Activated CD8-positive, alpha-beta T cell treated with anti-CD3 and anti-CD28 coated beads for 36 hours (primary cell): ENCODE results near the gene WDTC1. TPM values are rescaled to one million over a fixed set of nuclear protein-coding genes. Genes with fewer than 3 reads are reported as not detected.

ENCODE experiments used
- ATAC-seq: fragments of 200-7000 bp; cut with Tn5 transposase; one replicate; pipeline ENCODE4 v1.10.0; 2021; ENCODE audit warnings: mild to moderate bottlenecking, moderate library complexity
- CTCF ChIA-PET: fragments of 350-600 bp; sonication (Branson Sonifier 250); formaldehyde crosslinking; loops from one replicate; lab custom pipeline; 2021; ENCODE audit warnings: antibody characterized with exemption; lab: Charles Lee
- POLR2A ChIA-PET: fragments of 350-600 bp; sonication (Branson Sonifier 250); formaldehyde crosslinking; loops from one replicate; lab custom pipeline; 2021; ENCODE audit warnings: antibody characterized with exemption; lab: Charles Lee
- DNase-seq: peaks from one replicate; pipeline ENCODE4 v3.0.0-alpha.2; 2020
- H3K27ac Mint-ChIP-seq: one replicate; pipeline ENCODE4 v1.8.0; 2021; ENCODE audit warnings: mild to moderate bottlenecking, mixed read lengths
- H3K27me3 Mint-ChIP-seq: one replicate; pipeline ENCODE4 v1.8.0; 2021; ENCODE audit warnings: mixed read lengths
- H3K36me3 Mint-ChIP-seq: one replicate; pipeline ENCODE4 v1.8.0; 2021; ENCODE audit warnings: low read depth, mixed read lengths
- H3K4me1 Mint-ChIP-seq: one replicate; pipeline ENCODE4 v1.8.0; 2021; ENCODE audit warnings: low read depth, mixed read lengths
- H3K4me3 Mint-ChIP-seq: one replicate; pipeline ENCODE4 v1.8.0; 2021; ENCODE audit warnings: mild to moderate bottlenecking, moderate library complexity, mixed read lengths
- H3K9me3 Mint-ChIP-seq: one replicate; pipeline ENCODE4 v1.8.0; 2021; ENCODE audit warnings: mixed read lengths
- intact Hi-C: fragments of 100-400 bp; cut with micrococcal nuclease; formaldehyde crosslinking; loops from one replicate; pipeline ENCODE4 v1.10.0; 2022
- total RNA-seq, 2 experiments: library from RNA; stranded (reverse); gene quantifications; one replicate each; pipeline ENCODE4 v1.2.3, GENCODE V29; 2021
- TF ChIP-seq, protein P1 (sequence below): fragments of 200-600 bp; IDR thresholded peaks from one replicate; pipeline ENCODE4 v1.8.0; 2022; ENCODE audit warnings: antibody characterized with exemption, mild to moderate bottlenecking

Gene WDTC1
- total RNA-seq, 2 experiments from 2014 or later: 18.0 to 19.0 TPM

GRCh38 chr1:27296773-27297291, 62.4 kb downstream of the WDTC1 start:
- Mint-ChIP-seq H3K4me1 (peaks cover 4% of the 10 kb centered on the region), H3K36me3 (no peaks in the 10 kb centered on the region), H3K9me3 (no peaks in the 10 kb centered on the region), H3K27me3 (no peaks in the 10 kb centered on the region), H3K4me3 (no peak overlapping the region), H3K27ac (no peak overlapping the region)
- TF ChIP-seq, protein P1, sequence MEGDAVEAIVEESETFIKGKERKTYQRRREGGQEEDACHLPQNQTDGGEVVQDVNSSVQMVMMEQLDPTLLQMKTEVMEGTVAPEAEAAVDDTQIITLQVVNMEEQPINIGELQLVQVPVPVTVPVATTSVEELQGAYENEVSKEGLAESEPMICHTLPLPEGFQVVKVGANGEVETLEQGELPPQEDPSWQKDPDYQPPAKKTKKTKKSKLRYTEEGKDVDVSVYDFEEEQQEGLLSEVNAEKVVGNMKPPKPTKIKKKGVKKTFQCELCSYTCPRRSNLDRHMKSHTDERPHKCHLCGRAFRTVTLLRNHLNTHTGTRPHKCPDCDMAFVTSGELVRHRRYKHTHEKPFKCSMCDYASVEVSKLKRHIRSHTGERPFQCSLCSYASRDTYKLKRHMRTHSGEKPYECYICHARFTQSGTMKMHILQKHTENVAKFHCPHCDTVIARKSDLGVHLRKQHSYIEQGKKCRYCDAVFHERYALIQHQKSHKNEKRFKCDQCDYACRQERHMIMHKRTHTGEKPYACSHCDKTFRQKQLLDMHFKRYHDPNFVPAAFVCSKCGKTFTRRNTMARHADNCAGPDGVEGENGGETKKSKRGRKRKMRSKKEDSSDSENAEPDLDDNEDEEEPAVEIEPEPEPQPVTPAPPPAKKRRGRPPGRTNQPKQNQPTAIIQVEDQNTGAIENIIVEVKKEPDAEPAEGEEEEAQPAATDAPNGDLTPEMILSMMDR: peak; percentile 72
- intact Hi-C loops: loop anchor here (2.0 kb wide), 1 partner anchor 98 kb away; no protein-coding TSS in a partner anchor
- ATAC-seq (peak; percentile 74), DNase-seq (peak; percentile 75)
- CTCF ChIA-PET: interaction anchor here (0.5 to 11.3 kb wide), 84 partner anchors 9 to 493 kb away, joined by 3 to 293 read pairs (median 5); partner anchors contain the start of genes CD164L2, GPR3, MAP3K6 and SLC9A1
- POLR2A ChIA-PET: interaction anchor here (0.6 to 1.8 kb wide), 7 partner anchors 13 to 195 kb away, joined by 3 to 4 read pairs (median 3); no protein-coding TSS in a partner anchor

GRCh38 chr1:27297903-27298302, 63.5 kb downstream of the WDTC1 start:
- no peak for ATAC-seq
- Mint-ChIP-seq H3K4me3 (no peak overlapping the region), H3K9me3 (no peaks in the 10 kb centered on the region), H3K36me3 (no peaks in the 10 kb centered on the region), H3K27ac (no peak overlapping the region), H3K4me1 (peaks cover 4% of the 10 kb centered on the region), H3K27me3 (no peaks in the 10 kb centered on the region)
- CTCF ChIA-PET: interaction anchor here (1.0 to 11.3 kb wide), 33 partner anchors 9 to 308 kb away, joined by 3 to 293 read pairs (median 7); partner anchors contain the start of genes CD164L2 and GPR3
- TF ChIP-seq, protein P1: no peak
- intact Hi-C loops: loop anchor here (2.0 kb wide), 1 partner anchor 97 kb away; no protein-coding TSS in a partner anchor
- POLR2A ChIA-PET: interaction anchor here (1.0 to 1.8 kb wide), 3 partner anchors 59 to 196 kb away, joined by 3 to 4 read pairs (median 3); no protein-coding TSS in a partner anchor
- no peak for DNase-seq

DNA sequence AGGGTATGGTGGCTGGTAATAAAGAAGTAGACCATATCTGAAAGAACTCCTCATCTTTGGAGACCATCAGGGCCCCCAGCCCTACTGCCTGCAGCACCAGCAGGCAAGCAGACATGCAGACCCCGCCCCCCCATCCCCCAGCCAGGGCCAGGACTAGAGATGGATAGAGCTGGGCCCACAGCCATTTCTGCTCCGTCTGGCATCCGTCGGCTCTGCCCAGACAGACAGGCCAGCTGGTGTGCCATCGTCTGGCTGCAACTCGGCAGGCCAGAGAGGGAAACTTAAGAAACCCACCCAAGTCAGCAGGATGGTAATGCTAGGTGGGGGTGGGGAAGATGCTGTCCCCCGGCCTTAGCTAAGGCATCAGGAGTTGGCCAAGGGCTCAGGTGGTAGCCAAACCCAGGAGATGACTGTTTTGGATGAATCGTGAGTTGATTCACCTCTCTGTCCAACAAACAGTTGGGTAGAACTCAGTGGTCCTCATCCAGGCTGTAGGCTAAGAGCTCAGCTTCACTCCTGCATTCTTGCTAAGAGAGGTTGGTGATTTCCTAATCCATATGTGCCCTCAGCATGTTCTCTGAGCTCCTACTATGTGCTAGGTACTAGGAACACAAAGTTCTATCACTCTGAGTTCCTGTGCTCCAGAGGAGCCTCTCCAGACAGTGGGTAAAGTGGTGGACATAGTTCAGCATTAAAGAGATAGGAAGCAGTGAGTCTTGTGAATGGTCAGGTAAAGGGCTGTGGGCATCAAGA, 64.4 kb downstream of the WDTC1 start:
- TF ChIP-seq, protein P1: no peak
- ChIA-PET CTCF (interaction anchor here (0.9 to 11.3 kb wide), 30 partner anchors 9 to 364 kb away, joined by 3 to 293 read pairs (median 8); partner anchors contain the start of genes CD164L2 and GPR3), POLR2A (interaction anchor here (0.9 to 1.1 kb wide), 3 partner anchors 43 to 97 kb away, joined by 3 read pairs; partner anchors contain the start of gene SYTL1)
- DNase-seq (no peak), ATAC-seq (no peak)
- H3K27me3 Mint-ChIP-seq: no peaks in the 10 kb centered on the region
- H3K36me3 Mint-ChIP-seq: no peaks in the 10 kb centered on the region
- no peak overlapping the region for H3K27ac Mint-ChIP-seq
- intact Hi-C loops: no loop called here
- H3K4me1 Mint-ChIP-seq: peaks cover 4% of the 10 kb centered on the region
- H3K4me3 Mint-ChIP-seq: no peak overlapping the region
- no peaks in the 10 kb centered on the region for H3K9me3 Mint-ChIP-seq

GRCh38 chr1:27299385-27300271, 65.2 kb downstream of the WDTC1 start:
- H3K4me3 Mint-ChIP-seq: no peak overlapping the region
- TF ChIP-seq, protein P1: no peak
- DNase-seq (no peak), ATAC-seq (no peak)
- peaks cover 4% of the 10 kb centered on the region for H3K4me1 Mint-ChIP-seq
- ChIA-PET POLR2A (interaction anchor here (0.7 to 1.3 kb wide), 7 partner anchors 14 to 255 kb away, joined by 3 to 4 read pairs (median 3); partner anchors contain the start of genes GPR3 and SYTL1), CTCF (interaction anchor here (0.8 to 11.3 kb wide), 40 partner anchors 8 to 363 kb away, joined by 3 to 293 read pairs (median 6); partner anchors contain the start of genes AHDC1, CD164L2, GPR3 and MAP3K6)
- no peaks in the 10 kb centered on the region for H3K27me3 Mint-ChIP-seq
- H3K9me3 Mint-ChIP-seq: no peaks in the 10 kb centered on the region
- H3K27ac Mint-ChIP-seq: no peak overlapping the region
- intact Hi-C loops: loop anchor here (2.0 kb wide), 1 partner anchor 89 kb away; no protein-coding TSS in a partner anchor
- H3K36me3 Mint-ChIP-seq: no peaks in the 10 kb centered on the region
